ENCODE data around the gene LYPD1. TPM values are rescaled to one million over a fixed set of nuclear protein-coding genes. Genes with fewer than 3 reads are reported as not detected.

Gene LYPD1
- total and polyA plus RNA-seq, 9 of the 15 experiments (the other 6 are each of a cell fraction or from before 2014, with no cell fraction given): not detected

GRCh38 chr2:132667706-132668105 is 2.3 kb downstream of the LYPD1 start:
- ChIA-PET CTCF (ENCODE audit: low intra/inter-chr PET ratio) (no interaction called here), POLR2A (interaction anchor here (0.9 kb wide), 1 partner anchor 8 kb away, joined by 5 read pairs; no protein-coding TSS in a partner anchor)
- Histone ChIP-seq H3K4me3 (no peak overlapping the region), H3K27ac (ENCODE audit: extremely low read depth, low read depth, low read length) (no peak overlapping the region), H2AFZ (ENCODE audit: low read depth, low read length) (no peak overlapping the region), H3K9me1 (ENCODE audit: control insufficient read depth, insufficient read depth, low read length) (no peaks in the 10 kb centered on the region), H3K9ac (ENCODE audit: insufficient read depth in 1 of 2, low read depth in 2 of 2, low read length in 2 of 2) (no peak overlapping the region), H4K20me1 (replicated peaks; ENCODE audit: control insufficient read depth, insufficient read depth, low read length) (no peaks in the 10 kb centered on the region), H3K4me2 (ENCODE audit: insufficient read depth, low read length) (no peak overlapping the region), H3K79me2 (ENCODE audit: control insufficient read depth, insufficient read depth, low read length) (no peaks in the 10 kb centered on the region), H3K4me1 (replicated peaks in 1 of 2; ENCODE audit: control insufficient read depth in 2 of 2, insufficient read depth in 2 of 2, low read length in 2 of 2) (peaks cover 0 to 12% of the 10 kb centered on the region in 2 experiments; a peak in 1 of 5 replicates), H3K27me3 (ENCODE audit: control insufficient read depth in 2 of 2, insufficient read depth in 2 of 2, low read length in 2 of 2) (peaks cover 2 to 21% of the 10 kb centered on the region in 2 experiments; a peak in 3 of 5 replicates), H3K9me3 (replicated peaks; ENCODE audit: control insufficient read depth, insufficient read depth, low read depth, low read length) (no peaks in the 10 kb centered on the region), H3K36me3 (ENCODE audit: control insufficient read depth, insufficient read depth, low read length) (no peaks in the 10 kb centered on the region)
- BruUV-seq (replicated peaks): no TSS peak
- in situ Hi-C loops (cut with MboI): no loop called here
- DNase-seq (ENCODE audit: extremely low read depth in 1 of 4, low spot score in 3 of 4): no peak
- intact Hi-C loops (cut with micrococcal nuclease): no loop called here
- TF ChIP-seq TCF7 (IDR thresholded peaks at IDR 0.05; ENCODE audit: borderline replicate concordance) (no peak), FOXP1 (CRISPR knock-in tag; IDR thresholded peaks at IDR 0.05) (no peak), NCOA2 (IDR thresholded peaks at IDR 0.05; ENCODE audit: partially characterized antibody in 2 of 2) (no peak), DPF2 (IDR thresholded peaks at IDR 0.05) (no peak), ZNF3 (CRISPR knock-in tag; IDR thresholded peaks at IDR 0.05) (no peak), ESRRA (IDR thresholded peaks at IDR 0.05; ENCODE audit: borderline replicate concordance, low read depth) (no peak), ZMIZ1 (IDR thresholded peaks at IDR 0.05; ENCODE audit: low read depth in 2 of 2, low read length in 2 of 2) (no peak), PHB (CRISPR knock-in tag; IDR thresholded peaks at IDR 0.05) (no peak), OTX1 (CRISPR knock-in tag; IDR thresholded peaks at IDR 0.05) (no peak), ZNF79 (CRISPR knock-in tag; IDR thresholded peaks at IDR 0.05; ENCODE audit: low read depth) (no peak)
- TF ChIP-seq, protein P1, sequence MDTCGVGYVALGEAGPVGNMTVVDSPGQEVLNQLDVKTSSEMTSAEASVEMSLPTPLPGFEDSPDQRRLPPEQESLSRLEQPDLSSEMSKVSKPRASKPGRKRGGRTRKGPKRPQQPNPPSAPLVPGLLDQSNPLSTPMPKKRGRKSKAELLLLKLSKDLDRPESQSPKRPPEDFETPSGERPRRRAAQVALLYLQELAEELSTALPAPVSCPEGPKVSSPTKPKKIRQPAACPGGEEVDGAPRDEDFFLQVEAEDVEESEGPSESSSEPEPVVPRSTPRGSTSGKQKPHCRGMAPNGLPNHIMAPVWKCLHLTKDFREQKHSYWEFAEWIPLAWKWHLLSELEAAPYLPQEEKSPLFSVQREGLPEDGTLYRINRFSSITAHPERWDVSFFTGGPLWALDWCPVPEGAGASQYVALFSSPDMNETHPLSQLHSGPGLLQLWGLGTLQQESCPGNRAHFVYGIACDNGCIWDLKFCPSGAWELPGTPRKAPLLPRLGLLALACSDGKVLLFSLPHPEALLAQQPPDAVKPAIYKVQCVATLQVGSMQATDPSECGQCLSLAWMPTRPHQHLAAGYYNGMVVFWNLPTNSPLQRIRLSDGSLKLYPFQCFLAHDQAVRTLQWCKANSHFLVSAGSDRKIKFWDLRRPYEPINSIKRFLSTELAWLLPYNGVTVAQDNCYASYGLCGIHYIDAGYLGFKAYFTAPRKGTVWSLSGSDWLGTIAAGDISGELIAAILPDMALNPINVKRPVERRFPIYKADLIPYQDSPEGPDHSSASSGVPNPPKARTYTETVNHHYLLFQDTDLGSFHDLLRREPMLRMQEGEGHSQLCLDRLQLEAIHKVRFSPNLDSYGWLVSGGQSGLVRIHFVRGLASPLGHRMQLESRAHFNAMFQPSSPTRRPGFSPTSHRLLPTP (IDR thresholded peaks at IDR 0.05; ENCODE audit: borderline replicate concordance, extremely low read depth, insufficient read length): no peak
- 0% methylated on average over 1 of the region's 1 CpG for WGBS (ENCODE audit: insufficient coverage, low coverage, missing lambda C conversion rate)
- ATAC-seq: no peak
- no peak for FAIRE-seq
